HG03460 (cell line): ENCODE data around the gene CSPG4.

Source experiments
- ATAC-seq: cut with Tn5 transposase; IDR thresholded peaks from one replicate; pipeline ENCODE4 v1.9.1; 2021; ENCODE audit not compliant: unreplicated experiment

The CSPG4 gene

DNA sequence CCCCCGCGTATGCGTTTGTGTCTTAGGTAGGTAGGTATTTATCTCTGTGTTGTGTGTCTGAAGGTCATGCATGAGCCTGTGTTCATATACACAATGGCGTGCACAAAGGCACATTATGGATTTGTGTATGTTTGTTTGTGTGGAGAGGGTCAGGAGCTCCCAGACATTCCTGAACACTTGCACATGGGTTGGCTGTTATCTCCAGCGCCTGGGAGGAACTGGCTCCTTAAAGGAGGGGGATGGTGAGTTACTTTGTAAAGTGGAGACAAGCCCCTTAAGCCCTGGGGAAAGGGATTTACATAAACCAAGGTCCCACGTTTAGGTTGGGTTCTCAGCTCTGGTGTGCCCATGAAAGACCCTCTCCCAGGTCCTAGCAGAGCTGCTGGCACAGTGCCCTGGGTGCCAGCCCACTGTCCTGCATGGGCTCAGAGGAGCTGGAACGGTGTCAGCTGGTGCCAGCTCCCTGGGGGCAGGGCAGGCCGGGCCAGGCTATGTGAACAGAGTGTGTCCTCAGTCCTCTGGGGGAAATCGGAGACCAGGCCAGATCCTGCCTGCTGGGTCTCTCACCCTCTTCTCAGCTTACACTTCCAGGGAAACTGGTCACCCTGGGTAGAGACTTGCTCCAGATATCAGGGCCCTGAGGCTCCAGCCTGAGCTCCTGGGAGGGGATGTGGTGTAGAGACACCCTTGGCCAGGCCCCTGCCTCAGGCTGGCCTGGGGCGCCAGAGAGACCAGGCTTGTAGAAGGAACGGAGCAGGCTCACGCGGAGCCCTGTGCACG, 39.8 kb downstream of the CSPG4 start:
- ATAC-seq = no peak

DNA sequence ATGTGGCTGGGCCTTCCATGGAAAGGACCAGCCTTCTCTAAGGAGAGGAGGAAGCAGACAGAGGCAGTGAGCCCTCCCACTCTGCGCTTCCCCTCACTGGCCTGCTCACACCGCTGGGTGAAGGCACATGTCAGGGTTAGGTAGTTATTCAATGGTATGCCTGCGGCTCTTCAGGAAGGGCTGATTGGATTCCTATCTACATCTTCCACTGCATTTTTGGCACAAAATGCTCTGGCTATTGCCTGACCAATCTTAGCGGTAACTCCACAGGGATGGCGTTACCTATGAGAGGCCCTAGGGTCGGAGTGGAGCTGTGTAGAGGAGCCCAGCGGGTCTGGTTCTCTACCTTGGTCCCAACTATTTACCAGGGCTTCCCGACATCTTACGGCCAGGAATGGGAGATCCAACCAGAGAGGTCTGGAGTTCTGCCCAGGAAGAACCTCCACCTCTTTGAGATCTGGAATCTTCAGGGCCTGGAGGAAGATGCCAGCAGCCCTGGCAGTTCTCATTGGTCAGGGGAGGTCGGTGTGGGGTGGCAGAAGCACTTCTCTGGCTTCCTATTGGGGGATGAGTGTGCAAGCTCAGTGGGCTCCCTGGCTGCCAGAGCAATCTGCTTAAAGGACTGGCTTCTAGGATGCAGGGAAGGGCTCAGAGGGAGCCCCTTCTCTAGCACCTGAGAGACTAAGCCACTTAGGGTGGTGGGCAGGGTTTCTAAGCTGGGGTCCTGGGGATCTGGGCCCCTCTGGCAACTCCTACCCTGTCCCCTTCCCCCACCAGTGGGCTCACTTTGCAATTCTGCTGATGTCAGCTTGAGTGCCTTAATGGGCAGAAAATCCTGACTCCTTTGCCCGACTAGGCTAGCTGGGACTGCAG, 40.7 kb downstream of the CSPG4 start:
- no peak for ATAC-seq

DNA sequence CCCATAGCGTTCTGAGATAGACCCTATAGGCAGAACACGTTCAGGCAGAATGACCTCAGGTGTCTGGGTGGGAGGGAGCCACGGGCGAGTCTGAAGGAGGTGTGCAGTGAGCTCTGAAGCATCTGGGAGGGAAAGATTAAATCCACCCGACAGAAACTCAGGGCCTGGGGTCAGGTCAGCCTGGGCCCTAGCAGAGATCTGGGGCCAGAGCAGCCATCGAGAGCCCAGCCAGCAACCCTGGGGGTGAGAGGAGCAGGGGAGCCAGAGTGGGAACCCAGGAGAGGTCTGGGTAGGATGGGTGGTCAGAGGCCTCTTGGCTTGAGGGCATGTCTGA, 42.8 kb downstream of the CSPG4 start:
- no peak for ATAC-seq

DNA sequence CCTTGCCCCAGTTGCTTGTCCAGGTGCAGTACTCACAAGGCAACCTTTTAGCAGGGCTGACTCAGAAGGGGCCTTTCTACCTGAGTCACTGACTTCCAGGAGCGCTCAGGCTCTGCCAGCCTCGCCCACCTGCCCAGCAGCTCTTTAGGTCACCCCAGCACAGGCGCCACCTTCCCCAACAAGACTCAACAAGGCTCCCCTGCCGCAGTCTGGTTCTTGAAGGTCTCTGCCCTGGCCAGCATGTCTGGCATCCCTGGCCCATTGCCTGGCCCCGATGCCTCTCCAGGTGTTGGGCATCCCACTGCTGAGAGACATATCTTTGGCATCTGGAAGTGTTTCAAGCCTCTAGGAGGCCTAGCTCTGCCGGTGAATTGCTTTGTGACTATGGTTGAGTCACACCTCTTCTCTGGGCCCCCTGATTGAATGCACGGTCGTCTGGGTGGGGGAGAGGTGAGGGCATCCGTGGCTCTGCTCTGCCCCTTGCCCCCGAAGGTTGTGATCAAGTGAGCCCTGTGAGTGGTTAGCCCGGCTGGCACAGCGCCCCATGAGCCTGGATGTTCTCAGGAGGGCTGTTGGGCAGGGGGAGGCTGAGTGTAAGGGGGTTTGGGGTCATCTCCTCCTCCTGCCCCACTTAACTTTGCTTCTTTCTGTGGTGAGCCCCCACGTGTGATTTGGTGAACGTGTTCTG, 43.3 kb downstream of the CSPG4 start:
- ATAC-seq = no peak

DNA sequence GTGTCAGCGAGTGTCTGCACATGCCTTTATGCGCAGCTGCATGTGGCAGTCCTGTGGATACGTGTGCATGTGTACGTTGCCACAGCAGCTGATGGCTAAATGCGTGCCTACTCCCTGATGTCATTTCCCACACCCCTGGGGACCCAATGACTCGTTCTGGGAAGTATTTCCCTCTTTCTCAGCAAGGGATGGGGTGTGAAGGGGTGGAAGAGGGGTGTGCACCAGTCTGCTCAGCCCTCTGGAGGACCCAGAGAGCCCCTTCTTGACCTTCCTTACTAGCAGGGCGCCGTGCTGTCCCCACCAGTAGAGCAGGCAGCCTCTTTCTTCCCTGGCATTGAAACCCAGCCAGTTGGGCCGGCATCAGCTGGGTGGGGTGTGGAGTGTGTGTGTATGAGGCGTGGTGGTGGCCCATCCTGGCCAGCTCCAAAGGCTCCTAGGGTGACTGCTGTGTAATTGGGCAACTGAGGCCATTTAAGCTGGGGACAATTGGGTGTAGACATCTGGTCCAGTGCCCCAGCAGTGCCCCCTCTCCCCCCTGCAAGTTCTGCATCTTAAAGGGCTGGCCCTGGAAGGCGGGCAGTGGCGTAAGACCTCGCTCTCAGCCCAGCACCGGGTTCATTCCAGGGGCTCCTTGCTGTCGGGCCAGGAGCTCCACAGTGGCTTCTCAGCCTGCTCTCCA, 45.7 kb downstream of the CSPG4 start:
- no peak for ATAC-seq

DNA sequence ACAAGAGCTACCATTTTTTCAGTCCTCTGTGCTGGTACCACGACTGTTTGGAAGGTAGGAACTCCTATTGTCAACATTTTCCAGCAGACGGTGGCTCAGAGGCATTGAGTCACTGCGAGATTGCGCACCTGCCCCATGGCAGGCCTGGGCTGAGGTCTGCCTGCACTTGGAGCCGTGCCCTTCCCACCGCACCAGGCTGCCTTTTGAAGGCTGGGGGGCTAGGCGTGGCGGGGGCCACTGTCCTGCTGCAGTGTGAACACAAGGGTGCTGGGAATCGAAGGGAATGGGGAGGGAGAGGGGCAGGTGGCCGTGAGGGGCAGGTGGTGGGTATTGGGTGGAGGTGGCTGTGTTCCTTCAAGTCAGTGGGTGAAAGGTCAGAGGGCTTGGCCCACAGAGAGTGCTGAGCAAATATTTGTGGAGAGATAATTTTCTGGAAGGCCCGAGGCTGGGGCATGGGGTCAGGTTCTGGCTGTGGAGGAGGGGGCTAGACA, 48.7 kb downstream of the CSPG4 start:
- ATAC-seq = no peak

DNA sequence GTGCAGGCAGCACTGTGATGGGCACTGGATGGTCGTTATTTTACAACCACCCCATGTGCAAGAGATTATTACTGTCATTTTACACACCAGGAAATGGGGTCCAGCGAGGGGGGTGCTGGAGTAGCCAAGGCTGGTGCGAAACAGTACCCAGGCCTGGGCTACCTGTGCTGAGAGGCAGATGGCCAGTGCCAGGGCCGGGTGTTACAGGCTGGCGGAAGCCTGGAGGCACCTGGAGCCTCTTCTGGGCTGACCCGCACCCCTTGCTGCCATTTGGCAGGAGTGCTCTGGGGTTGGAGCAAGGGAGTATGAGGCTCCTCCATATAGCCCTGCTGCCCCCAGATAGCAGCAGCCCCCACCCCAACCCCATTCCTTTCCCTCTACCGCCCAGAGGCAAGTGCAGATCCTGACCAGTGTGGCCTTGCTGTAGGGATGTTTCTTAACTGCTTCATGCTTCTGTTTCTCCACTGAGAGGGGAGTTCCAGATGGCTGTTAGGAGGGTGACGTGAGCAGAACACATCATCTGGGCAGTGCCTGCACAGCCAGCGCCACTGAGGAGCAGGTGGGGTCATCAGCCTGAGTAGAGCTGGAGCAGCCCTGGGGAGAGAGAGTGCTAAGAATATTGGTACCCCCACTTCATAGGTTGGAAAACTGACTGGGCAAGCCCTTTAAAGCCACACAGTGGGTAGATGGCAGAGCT, 49.7 kb downstream of the CSPG4 start:
- ATAC-seq = no peak

DNA sequence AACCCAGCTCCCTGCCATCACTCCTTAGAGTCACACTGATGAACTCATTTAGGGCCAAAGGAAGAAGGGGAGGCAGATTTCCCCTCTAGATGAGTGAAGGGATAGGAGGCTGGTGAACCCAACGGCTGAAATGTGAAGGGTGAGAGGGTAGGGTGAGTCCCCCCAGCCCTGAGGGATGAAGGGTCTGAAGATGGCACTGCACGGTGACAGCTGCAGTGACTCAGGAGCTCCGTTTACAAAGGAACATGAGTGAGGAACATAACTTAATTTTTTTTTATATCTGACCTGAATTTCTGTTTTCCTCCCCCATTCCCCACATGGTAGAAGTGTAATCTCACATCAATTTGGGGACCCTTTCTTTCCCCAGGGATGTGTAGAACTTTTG, 50.9 kb downstream of the CSPG4 start:
- ATAC-seq = no peak

DNA sequence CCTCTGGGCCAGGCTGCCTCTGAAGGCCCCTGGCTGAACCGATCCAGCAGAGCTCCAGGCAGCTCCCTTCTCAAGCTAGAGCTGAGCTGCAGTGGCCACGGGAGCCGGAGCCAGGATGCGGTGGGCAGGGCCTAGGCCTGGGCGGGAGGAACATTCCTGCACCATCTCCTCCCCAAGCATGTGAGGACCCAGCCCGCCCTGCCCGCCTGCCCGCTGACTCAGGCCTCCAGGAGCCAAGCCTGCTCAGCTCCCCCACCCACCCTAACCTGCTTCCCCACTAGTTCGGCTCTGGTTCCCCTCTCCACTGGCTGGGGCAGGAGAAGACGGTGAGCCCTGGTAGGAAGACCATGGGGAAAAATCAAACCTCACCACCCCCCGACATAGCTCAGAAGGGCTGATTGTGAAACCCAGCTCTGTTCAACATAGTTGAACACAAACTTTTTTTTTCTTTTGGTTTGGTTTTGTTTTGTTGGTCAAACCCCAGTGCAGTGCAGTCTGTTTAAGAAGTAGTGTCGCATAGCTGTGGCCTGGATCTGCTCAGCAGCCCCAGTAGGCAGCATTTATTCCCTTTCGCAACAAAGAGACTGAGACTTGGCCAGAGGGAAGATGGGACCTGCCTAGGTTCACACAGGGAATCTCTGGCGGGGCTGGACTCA, 51.4 kb downstream of the CSPG4 start:
- ATAC-seq = no peak

DNA sequence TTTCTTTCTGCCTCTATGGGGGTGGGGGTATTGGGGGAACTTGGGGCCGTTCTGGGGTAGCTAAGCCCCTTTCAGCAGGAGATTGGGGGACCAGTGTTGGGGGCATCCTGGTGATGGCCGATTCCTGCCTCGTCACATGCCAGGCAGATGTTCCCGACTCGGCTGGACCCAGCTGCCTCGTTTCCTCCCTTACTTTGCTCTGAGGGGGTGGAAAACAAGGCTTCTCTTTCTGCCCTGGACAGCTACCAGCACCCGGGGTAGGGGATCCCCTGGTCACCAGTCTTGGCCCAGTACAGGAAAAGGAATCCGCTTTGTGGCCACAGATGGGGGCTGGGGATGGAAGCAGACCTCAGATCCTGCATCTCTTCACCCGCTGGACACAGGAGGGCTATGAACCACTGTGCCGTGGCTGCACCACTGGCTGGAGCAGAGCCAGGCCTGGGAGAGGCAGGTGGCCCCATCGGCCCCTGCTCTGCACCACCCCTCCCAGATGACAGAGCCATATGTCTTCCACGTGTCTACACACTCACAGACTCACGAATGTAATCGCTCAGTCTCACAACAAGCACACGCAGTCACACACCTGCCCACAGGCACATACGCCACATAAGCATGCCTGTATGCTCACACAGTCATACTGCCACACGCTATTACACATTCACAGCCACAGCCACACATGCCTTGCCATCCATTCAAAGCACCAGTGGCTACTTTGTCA, 52.6 kb downstream of the CSPG4 start:
- no peak for ATAC-seq

DNA sequence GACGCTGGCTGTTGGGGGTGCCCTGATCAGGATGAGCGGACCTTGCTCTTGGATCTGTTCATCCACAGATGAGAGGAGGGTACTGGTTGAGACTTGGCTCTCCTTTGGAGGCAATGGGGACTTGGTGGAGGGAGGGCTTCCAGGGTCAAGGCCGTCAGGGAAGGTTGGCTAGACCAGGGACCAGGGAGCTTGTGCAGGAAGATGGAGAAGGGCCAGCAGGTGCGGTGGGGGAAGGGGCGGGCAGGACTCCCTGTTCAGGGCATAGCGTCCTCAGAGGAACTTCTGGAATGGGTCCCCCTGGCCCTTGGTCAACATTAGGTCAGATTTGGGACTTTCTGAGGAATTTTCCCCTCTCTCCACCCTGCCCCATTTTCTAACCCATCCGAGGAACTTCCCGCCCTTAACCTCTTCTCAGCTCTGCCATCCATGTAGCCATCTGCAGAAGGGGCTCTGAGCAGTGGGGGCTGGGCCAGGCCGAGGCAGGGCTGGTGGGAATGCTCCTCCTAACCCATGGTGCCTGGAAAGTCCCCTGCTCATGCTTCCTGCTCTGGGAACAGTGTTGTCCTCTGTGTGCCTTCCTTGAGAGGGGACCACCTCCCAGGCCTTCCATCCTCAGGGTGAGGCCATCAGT, 53.4 kb downstream of the CSPG4 start:
- no peak for ATAC-seq

DNA sequence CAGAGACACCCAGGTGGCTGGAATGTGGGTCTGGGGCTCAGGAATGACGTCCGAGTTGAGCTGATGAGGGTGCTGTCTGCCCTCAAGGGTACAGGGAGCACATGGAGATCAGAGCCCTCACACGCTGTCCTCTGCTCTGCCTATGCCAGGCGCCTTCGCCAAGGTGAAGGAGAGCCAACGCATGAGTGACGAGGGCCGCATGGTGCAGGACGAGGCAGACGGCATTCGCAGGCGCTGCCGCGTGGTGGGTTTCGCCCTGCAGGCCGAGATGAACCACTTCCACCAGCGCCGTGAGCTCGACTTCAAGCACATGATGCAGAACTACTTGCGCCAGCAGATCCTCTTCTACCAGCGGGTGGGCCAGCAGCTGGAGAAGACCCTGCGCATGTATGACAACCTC, 55.8 kb downstream of the CSPG4 start:
- no peak for ATAC-seq

DNA sequence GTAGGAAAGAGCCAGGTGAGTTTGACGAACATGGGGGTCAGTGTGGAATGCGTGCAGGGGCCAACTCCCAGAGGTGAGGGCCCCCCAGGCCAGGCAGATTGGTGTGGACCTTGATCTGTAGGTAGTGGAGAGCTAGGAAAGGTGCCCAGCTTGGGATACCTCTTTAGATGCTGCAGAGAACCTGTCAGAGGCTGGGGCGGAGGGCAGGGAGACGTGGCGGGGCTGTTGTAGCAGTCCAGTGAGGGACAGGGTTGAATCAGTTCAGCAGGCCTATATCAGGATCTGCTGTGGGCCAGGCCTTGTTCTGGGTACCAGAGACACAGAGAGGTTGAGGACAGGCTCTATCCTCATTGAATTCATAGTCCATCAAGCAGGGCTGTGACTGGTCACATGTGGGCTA, 56.3 kb downstream of the CSPG4 start:
- no peak for ATAC-seq

DNA sequence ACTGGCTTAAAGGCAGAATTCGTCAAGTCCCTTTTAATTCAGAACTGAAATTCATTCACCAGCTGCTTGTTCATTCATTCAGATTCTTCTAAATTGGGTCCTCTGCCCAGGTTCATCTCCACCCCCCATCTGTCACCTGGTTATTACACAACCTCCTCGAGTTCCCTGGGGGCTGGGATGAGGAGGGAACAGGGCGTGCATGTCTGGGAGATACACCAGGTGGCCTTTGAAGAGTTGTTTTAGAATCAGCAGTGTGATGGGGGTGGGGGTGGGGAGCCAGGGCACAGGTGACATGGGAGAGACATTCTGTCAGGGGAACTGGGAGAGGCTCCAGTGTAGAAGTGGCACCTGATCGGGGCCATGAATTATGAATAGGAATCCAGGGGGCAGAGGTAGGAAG, 56.7 kb downstream of the CSPG4 start:
- ATAC-seq = no peak

DNA sequence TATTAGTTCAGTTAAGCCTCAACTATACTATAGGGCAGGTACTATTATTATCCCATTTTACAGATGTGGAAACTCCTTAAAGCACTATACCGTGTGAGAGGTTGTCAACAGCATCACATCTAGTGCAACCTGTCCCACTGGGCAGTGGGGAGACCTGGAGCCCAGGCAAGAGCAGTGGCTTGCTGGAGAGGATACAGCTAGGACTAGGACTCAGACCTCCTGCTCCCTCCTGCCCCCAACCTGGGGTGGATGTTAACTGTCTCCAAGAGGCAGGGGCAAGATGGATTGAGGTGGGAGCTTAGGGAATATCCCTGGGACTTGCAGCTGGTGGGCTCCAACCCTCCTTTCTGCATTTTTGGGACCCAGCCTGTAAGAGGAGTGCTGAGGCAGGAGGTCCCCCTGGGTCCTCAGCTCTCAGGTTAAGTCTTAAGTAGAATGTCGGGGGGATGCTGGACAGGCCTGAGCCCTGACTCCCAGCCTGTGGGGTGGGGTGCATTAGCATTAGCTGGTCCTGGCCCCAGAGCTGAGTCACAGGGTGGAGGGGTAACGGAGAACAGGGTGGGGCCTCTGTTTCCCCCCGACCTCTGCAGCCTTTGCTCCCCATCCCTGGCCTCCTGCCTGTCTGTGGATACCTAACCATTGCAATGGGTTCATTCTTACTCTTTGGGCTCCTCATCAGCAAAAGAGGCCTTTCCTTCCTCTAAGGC, 58.3 kb downstream of the CSPG4 start:
- no peak for ATAC-seq

DNA sequence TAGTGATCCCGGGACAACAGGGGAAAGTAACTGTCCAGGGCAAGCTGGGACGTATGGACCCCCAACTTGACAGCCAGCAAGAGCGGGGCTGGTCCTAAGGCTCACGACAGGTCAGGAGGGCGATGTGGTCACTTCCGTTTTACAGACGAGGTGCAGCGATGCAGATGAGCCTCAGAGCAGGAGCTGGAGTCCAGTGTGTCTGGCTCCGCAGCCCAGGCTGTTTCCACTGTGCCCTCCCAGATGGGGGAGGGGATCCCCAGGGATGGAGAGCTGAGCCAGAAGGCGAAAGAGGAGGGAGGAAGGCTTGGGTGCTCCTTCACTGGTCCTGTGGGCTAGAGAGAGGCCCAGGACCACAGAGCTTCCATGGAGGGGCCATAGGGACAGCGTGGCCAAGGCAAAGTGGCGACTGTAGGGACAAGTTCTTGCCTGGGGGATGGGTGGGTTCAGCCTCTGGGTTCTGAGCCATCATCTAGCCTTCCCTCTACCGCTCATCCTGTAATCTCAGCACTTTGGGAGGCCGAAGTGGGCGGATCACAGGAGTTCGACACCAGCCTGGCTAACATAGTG, 59.2 kb downstream of the CSPG4 start:
- ATAC-seq = no peak

DNA sequence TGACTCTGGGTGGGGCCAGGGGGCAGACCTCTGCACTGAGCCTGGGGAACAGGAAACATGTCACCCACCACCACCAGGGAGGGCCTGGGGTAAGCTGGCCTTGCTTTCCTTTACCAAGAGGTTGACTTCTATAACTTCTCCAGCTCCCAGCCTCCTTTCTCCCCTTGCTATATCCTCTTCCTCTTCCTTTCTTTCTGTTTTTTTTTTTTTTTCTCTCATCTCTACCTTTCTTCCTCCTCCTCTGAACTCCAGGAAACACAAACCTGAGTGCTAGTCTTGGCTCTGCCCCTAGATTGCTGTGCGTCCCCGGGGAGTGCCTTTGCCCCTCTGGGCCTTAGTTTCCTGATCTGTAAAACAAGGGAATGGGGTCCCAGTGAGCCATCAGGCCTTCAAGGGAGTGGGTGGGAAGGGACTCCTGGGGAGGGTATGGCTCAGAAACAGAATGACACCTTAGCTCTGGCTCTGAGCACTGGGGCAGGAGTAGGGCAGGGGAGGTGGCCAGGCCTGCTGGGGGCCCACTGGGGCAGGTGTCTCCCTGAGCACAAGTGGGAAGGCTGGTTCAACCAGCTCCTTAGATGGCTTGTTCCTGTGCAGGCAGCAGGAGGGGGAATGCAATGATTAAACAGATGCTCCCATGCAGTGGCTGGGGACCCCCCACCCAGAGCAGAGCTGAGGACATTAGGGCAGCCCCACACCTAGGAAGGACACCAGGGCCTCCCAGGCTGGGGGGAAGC, 60.7 kb downstream of the CSPG4 start:
- no peak for ATAC-seq
